GM20000 (cell line): ENCODE measurements around the gene KCNT2.
"Not testable (repeated sequence)": the region's sequence is repeated elsewhere in the genome, so short reads cannot be mapped to it uniquely, and the experiment has no call there.

ENCODE experiments used
- DNase-seq: peaks from one replicate; pipeline ENCODE4 v3.0.0; 2012; ENCODE audit warnings: low spot score
- TF ChIP-seq, protein P1 (sequence below): IDR thresholded peaks from 2 replicates; pipeline ENCODE4 v1.5.1; 2012; ENCODE audit warnings: mild to moderate bottlenecking, control low read depth; ENCODE audit errors: extremely low read depth, missing control alignments

The KCNT2 gene

DNA sequence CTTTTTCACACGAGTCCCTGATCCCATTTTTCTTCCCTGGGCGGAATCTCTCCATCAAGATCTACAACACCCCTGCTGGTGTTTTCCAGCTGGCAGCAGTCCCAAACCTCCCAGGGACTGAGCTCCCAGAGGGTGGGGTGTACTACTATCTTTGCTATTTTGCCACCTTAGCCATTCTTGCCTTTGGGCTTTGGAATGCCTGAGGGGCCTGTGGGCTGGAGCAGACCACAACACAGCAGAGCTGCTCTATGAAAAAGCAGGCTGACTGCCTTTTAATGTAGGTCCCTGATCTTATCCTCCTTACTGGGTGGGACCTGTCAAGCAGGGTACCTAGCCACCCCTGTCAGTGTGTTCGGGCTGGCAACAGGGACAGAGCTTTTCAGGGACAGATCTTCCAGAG, 91.9 kb downstream of the KCNT2 start:
- TF ChIP-seq, protein P1, sequence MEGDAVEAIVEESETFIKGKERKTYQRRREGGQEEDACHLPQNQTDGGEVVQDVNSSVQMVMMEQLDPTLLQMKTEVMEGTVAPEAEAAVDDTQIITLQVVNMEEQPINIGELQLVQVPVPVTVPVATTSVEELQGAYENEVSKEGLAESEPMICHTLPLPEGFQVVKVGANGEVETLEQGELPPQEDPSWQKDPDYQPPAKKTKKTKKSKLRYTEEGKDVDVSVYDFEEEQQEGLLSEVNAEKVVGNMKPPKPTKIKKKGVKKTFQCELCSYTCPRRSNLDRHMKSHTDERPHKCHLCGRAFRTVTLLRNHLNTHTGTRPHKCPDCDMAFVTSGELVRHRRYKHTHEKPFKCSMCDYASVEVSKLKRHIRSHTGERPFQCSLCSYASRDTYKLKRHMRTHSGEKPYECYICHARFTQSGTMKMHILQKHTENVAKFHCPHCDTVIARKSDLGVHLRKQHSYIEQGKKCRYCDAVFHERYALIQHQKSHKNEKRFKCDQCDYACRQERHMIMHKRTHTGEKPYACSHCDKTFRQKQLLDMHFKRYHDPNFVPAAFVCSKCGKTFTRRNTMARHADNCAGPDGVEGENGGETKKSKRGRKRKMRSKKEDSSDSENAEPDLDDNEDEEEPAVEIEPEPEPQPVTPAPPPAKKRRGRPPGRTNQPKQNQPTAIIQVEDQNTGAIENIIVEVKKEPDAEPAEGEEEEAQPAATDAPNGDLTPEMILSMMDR = no peak
- DNase-seq = no peak

DNA sequence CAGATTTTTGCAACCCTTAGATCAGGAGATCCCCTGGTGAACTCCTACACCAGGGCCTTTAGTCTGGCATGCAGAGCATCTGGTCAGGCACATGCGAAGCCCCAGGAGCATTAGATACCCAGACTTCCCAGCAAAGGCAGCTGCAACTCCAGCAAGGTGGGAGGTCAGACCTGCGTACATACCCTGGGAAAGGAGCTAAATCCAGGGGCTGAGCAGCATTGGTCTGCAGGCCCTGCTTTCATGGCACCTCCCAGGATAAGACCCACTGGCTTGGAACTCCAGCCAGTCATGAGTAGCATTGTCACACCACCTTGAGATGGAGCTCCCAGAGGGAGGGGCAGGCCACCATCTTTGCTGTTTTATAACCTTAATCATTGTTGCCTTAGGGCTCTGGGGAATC, 92.3 kb downstream of the KCNT2 start:
- DNase-seq = no peak
- TF ChIP-seq, protein P1 = no peak

DNA sequence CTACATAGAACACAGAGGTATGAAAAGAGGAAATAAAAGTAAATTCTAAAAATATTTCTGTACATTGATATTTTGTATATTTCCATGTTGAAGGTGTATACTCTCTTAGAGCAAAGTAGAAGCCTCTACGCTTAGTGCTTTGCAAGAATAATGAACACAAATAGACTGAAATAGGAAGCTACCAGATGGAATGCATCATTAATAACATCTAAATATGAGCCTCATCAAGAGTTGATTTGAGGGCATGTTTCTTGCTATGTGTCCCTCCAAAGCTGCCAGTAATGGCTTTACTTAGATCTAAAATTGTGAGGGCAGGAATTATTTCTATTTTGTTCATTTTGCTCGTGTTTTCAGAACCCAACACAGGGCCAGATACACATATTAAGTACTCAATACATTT, 94.4 kb downstream of the KCNT2 start:
- TF ChIP-seq, protein P1 = no peak
- no peak for DNase-seq

DNA sequence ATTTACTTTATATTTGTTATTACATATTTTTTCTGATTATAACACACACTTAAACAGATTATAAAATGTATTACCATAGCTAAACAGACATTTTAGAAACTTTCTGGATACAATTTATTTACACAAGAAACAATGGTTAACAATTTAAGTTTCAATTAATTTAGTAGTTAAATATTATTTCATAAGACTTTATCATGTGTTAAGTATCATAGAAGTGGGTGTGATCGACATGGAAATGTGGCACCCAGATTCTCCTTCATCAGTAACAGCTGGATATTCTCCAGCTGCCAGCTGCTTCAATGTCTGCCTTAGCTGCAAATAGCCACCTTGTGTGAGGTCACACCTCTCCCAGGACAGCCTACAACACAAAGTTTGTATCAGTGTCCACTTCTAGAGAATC, 97.8 kb downstream of the KCNT2 start:
- TF ChIP-seq, protein P1 = no peak
- no peak for DNase-seq

DNA sequence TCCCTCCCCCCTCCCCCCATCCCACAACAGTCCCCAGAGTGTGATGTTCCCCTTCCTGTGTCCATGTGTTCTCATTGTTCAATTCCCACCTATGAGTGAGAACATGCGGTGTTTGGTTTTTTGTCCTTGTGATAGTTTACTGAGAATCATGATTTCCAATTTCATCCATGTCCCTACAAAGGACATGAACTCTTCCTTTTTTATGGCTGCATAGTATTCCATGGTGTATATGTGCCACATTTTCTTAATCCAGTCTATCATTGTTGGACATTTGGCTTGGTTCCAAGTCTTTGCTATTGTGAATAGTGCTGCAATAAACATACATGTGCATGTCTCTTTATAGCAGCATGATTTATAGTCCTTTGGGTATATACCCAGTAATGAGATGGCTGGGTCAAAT, 104.0 kb downstream of the KCNT2 start:
- DNase-seq = not testable (repeated sequence)

DNA sequence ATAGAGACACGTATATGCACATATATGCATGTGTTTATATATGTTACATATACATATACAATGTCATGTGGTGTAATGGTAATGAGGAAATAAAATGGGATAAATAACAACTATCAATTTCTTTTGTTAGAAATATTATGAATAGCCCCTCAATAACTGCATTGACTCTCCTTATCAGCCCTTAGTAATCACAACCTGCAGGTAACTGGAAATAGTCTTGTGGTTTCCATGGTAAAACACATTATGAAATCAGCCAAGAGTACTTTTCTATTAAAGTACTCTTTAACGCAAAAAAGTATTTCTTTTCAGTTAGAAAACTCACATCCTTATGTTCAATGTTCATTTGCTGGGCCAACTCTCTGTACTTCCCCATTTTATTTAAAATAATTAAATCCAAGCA, 105.8 kb downstream of the KCNT2 start:
- DNase-seq = no peak
- TF ChIP-seq, protein P1 = no peak

DNA sequence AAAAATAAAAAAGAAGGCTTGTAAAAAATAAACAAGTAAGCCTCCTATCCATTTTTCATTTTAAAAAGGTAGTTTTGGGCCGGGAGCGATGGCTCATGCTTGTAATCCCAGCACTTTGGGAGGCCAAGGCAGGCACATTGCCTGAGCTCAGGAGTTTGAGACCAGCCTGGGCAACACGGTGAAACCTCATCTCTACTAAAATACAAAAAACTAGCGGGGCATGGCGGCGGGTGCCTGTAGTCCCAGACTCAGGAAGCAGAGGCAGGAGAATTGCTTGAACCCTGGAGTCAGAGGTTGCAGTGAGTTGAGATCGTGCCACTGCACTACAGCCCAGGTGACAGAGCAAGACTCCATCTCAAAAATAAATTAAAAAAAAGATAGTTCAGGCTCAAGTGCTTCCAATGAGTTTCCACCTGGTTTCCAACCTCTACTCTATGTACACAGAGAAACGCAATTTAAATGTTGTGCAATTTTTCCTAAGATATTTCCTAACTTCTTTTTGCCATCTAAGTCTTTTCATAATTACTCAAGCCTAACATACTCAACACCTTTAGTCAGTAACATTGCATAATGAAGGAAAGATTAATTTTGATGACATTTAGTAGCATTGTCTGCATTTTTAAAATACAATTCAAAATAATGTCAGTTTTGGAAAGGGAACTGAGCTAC, 106.3 kb downstream of the KCNT2 start:
- DNase-seq = no peak
- TF ChIP-seq, protein P1 = no peak

DNA sequence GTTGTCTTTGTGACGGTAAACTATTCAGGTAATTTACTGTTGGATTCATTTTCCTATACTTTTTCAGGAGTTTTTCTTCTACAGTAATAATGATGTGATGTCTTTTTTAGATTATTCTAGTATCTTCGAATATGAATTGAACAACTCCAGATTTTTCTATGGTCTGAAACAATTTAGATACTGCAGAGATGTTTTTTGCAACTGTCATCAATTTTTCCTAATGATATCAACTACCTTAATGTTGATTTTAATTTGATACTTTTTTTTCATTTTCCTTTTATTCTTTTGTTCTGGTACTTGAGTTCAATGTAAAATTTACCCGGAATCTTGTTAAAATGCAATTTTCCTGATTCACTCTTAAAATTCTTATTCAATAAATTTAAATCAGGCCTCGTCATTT, 110.4 kb downstream of the KCNT2 start:
- TF ChIP-seq, protein P1 = no peak
- DNase-seq = no peak
